GM18870 (cell line): ENCODE measurements around the gene MAP3K6.

Experiments used
- ATAC-seq: cut with Tn5 transposase; IDR thresholded peaks from one replicate; pipeline ENCODE4 v1.9.1; 2021; ENCODE audit warnings: moderate library complexity; ENCODE audit not compliant: unreplicated experiment

Gene MAP3K6

GRCh38 chr1:27336756-27337155, 30.0 kb downstream of the MAP3K6 start:
- no peak for ATAC-seq

GRCh38 chr1:27335506-27336422, 31.0 kb downstream of the MAP3K6 start:
- ATAC-seq: no peak

DNA sequence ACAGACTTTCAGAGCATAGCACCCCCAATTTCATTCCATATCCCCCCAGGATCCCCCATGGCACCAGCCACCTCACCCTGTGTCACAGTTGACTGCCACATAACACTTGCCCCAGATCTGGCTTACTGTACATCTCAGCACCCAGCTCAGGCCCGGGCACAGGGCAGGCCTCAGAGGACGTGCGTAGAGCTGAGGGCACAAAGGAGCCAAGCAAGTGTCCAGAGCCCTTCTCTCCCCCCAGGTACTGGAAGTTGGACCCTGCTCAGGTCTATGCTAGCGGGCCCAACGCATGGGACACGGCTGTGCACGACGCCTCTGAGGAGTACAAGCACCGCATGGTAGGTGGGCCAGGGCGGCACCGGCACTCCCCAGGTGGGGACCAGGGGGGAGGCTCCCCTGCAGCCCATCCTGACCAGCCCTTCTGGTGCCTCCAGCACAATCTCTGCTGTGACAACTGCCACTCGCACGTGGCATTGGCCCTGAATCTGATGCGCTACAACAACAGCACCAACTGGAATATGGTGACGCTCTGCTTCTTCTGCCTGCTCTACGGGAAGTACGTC, 33.0 kb downstream of the MAP3K6 start:
- no peak for ATAC-seq

DNA sequence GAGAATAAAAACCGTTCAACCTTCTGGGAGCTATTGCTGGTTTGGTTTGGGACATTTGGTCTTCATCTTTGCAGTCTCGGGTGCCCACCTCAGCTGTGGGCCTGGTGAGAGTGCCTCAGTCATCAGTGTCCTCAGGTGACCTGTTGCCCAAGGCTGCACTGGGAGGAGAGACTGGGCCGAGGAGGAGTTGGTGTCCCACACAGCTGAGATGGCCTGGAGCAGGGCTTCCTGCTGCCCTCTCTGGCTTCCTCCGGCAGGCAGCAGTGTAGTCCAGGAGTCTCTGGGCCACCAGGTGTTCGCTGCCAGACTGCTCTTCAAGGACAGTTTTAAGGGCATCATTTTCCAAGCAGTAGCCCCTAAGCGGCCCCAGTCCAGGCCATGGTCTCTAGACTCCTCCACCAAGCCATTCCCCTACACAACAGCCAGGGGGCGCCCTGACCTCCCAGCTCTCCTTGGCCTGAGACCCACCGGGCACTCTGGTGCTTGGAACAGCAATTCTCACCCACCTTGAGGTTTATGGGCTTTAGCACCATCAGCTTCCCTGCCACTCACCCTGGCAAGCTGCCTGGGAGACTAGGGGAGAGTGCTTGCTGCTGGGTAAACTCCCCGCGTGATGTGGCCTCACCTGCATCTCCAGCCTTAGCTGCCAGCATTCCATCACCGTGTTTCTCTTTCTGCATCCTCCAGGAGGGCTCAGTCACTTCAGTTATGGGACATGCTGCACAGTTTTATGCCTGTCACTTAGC, 34.1 kb downstream of the MAP3K6 start:
- no peak for ATAC-seq

DNA sequence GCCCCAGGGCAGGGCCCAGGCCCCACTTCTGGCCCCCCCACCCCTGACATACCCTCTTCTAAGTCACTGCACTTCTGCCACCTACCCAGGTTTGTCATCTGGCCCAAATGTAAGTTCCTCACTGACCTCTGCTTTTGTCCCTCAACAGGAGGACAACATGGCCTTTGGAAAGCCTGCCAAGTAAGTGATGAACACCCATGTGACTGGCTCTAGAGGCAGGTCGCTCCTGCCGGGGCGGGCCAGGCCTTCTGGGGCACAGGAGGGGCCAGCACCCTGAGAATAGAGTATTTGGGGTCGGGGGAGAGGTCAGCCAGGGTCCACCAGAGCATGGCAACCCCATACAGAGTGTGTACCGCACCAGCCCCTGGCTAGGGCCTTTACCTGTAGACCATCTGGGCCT, 34.8 kb downstream of the MAP3K6 start:
- no peak for ATAC-seq

DNA sequence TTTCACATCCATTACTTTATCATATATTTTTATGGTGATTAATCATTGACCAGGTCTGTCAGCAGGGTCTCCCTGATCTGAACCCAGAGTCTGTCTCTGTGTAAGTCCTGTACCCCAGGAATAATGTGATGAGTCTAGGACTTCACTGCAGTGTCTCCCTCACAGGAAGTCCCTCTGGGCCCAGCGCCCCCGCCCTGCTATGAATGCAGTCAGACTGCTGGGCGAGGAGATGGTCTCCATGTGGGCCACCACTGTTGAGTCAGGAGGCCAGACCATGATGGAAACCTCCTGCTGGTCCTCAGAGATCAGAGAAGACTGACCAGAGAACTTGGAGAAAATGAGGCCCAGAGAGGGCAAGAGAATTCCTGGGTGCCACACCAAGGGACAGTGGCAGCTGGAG, 35.3 kb downstream of the MAP3K6 start:
- ATAC-seq: no peak

DNA sequence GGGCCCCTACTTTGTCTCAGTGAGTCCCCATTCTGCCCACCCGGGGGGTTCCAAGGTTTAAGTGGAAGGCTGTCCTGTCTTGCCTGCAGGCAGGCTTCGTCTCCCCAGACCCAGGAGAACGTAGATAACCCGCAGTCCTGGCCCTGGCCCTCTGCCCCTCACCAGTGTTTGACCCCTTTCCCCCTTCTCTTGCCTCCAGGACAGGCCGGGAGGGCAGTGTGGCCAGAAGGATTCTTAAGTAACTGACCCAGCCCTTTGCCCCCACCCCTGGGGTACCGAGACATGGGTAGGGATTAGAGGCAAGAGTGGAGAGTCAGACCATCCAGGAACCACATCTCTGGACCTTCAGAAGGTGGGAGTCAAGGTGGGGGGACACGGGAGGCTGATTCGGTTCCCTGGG, 36.0 kb downstream of the MAP3K6 start:
- no peak for ATAC-seq

- ATAC-seq: no peak
These were observed 38.8 kb downstream of the MAP3K6 start for GRCh38 chr1:27327964-27328363.

DNA sequence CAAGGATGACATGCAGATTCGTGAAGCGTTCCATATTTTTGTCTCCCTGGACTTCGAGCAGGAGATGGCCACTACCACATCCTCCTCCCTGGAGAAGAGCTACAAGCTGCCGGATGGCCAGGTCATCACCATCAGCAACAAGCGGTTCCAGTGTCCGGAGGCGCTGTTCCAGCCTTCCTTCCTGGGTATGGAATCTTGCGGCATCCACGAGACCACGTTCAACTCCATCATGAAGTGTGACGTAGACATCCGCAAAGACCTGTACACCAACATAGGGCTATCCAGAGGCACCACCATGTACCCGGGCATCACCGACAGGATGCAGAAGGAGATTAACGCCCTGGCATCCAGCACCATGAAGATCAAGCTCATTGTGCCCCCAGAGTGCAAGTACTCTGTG, 41.5 kb downstream of the MAP3K6 start:
- no peak for ATAC-seq

- no peak for ATAC-seq
These were observed 44.1 kb downstream of the MAP3K6 start for GRCh38 chr1:27322569-27323240.

DNA sequence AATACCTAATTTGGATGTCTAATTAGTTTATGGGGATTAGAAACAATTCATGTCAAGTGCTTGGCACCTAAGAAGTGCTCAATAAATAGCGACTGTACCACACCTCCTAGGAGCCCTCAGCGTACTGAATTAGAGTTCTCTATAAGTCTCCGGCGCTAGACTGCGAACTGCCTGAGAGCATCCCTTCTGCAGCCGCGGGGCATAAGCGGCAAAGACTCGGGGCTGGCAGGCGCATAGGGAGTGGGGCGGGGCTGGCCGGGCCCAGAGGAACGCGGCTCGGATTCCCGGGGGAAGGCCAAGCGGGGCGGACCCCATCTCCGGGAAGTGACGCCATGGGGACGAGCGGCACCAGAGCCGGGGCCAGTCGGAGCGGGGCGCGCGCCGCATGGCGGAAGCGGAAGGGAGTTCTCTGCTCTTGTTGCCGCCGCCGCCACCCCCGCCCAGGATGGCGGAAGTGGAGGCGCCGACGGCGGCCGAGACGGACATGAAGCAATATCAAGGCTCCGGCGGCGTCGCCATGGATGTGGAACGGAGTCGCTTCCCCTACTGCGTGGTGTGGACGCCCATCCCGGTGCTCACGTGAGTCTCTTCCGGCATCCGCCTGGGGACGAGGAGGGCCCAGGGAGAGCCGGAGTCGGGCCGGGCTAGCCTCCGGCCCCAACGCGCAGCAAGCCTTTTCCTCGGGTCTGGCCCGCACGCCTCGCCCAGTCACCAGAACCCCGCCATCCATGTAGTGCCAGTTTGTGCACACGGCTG, 44.8 kb downstream of the MAP3K6 start, which contains the start of gene TMEM222:
Gene TMEM222 (plus strand): TSS at position 351 of the 756 bp plus-strand sequence. CDS start 35 bp downstream, at position 386.
- ATAC-seq: peak; percentile 74

DNA sequence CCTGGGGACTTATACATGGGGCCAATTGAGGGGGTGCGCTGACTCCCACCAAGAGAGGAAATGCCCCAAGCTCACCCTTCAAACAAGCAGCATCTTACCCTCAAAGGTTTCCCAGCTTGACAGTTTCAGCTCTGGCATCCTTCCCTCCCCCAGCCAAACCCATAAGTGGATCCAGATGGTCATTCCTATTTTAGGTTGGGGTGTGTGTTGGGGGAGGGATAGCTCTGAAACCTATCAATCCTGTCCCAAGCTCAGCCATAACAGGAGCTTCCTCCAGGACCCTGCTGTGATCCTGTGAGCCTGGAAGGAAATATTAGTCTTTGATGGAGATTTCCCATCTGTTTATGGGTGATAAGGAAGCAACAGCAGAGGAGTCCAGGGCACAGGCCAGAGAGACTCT, 48.2 kb downstream of the MAP3K6 start:
- ATAC-seq: no peak

GRCh38 chr1:27318136-27318535, 48.6 kb downstream of the MAP3K6 start:
- no peak for ATAC-seq

- no peak for ATAC-seq
These were observed 49.9 kb downstream of the MAP3K6 start for GRCh38 chr1:27316860-27317259.

DNA sequence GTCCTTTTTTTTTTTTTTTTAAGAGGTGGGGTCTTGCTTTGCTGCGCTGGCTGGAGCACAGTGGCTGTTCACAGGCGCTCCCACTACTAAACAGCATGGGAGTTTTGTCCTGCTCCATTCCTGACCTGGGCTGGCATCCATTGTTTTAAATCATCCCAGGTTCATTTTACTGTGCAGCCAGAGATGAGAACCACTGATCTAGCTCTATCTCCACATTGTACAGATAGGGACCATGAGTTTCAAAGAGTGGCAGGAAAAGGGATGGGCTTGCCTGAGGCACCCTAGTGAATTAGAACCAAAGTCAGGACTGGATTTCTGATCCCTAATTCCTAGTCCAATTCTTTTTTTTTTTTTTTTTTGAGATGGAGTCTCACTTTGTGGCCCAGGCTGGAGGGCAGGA, 52.0 kb downstream of the MAP3K6 start:
- ATAC-seq: no peak

GRCh38 chr1:27314169-27314568, 52.6 kb downstream of the MAP3K6 start:
- ATAC-seq: no peak

DNA sequence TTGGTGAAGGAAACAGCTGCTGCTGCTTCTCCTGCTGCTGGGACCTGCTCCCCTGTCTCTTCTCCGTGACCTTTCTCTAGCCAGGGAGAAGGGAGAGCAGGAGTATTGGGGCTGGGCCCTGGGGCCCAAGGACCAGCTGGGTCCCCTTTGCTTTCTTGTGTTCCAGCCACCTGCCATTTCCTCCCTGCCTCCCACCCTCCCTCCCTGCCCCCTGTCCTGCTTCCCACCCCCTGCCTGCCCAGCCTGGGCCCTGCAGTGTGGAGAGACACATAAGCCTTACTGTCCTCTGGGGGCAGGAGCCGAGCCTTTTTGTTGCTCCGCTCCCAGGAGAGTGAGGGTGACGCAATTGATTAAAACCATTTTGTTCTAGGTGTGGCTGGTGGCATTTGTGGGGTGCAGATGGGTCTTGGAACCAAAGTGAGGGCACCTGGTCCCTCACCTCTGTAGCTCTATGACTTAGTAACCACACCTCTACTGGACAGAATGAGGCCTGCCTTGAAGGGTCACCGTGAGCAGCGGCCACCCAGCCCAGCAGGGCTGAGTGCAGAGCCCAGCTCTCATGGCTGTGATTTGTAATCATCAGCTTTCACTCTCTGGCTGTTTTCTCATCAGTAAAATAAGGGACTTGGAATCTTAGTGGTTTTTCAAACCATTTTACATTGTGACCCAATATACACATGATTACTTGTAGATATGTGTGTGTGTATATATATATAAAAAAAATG, 58.7 kb downstream of the MAP3K6 start:
- ATAC-seq: no peak

GRCh38 chr1:27306892-27307761, 59.6 kb downstream of the MAP3K6 start:
- no peak for ATAC-seq

GRCh38 chr1:27306071-27306470, 60.7 kb downstream of the MAP3K6 start:
- ATAC-seq: no peak
